ENCODE results near the gene PAX8.

The PAX8 gene

GRCh38 chr2:113183264-113183663 is 95.5 kb downstream of the PAX8 start:
- DNase-seq (ENCODE audit: low read depth), result no peak
- no peak for TF ChIP-seq CTCF (IDR thresholded peaks at IDR 0.05; ENCODE audit: insufficient read depth, low read depth, low read length, missing control alignments)
- no peak overlapping the region for H3K4me3 ChIP-seq (ENCODE audit: low read length)

GRCh38 chr2:113182471-113183260 is 96.1 kb downstream of the PAX8 start:
- DNase-seq (ENCODE audit: low read depth), result no peak
- no peak for TF ChIP-seq CTCF (IDR thresholded peaks at IDR 0.05; ENCODE audit: insufficient read depth, low read depth, low read length, missing control alignments)
- H3K4me3 ChIP-seq (ENCODE audit: low read length), result no peak overlapping the region

GRCh38 chr2:113181258-113182051 is 97.3 kb downstream of the PAX8 start:
- TF ChIP-seq CTCF (IDR thresholded peaks at IDR 0.05; ENCODE audit: insufficient read depth, low read depth, low read length, missing control alignments), result no peak
- no peak overlapping the region for H3K4me3 ChIP-seq (ENCODE audit: low read length)
- DNase-seq (ENCODE audit: low read depth), result no peak

- H3K4me3 ChIP-seq (ENCODE audit: low read length), result no peak overlapping the region
- no peak for DNase-seq (ENCODE audit: low read depth)
- TF ChIP-seq CTCF (IDR thresholded peaks at IDR 0.05; ENCODE audit: insufficient read depth, low read depth, low read length, missing control alignments), result no peak
Observed at GRCh38 chr2:113180131-113180946, 98.4 kb downstream of the PAX8 start.

GRCh38 chr2:113179446-113180045 is 99.2 kb downstream of the PAX8 start:
- DNase-seq (ENCODE audit: low read depth), result no peak
- no peak overlapping the region for H3K4me3 ChIP-seq (ENCODE audit: low read length)
- TF ChIP-seq CTCF (IDR thresholded peaks at IDR 0.05; ENCODE audit: insufficient read depth, low read depth, low read length, missing control alignments), result no peak

- H3K4me3 ChIP-seq (ENCODE audit: low read length), result no peak overlapping the region
- no peak for DNase-seq (ENCODE audit: low read depth)
- TF ChIP-seq CTCF (IDR thresholded peaks at IDR 0.05; ENCODE audit: insufficient read depth, low read depth, low read length, missing control alignments), result no peak
Observed at GRCh38 chr2:113178891-113179290, 99.8 kb downstream of the PAX8 start.
